Sigmoid colon (tissue), 7 donors: Measurements from ENCODE around the gene ATP6V1E1. TPM values are rescaled to one million over a fixed set of nuclear protein-coding genes. Genes with fewer than 3 reads are reported as not detected.
A peak's percentile ranks its signal among the peaks of the same experiment; 100 is the strongest.

Experiments
- DNase-seq: peaks from one replicate; pipeline ENCODE4 v3.0.0-alpha.2; 2019
- H3K27ac ChIP-seq, 4 donors: fragments of 200-600 bp; sonication (generic); one replicate each; pipeline ENCODE4 v1.5.1; 2016 to 2019; ENCODE audit warnings: mild to moderate bottlenecking in 1 of 4
- H3K27me3 ChIP-seq, 3 donors: fragments of 200-600 bp; sonication (generic); one replicate each; pipeline ENCODE4 v1.5.1; 2019; ENCODE audit warnings: mild to moderate bottlenecking in 1 of 3
- H3K36me3 ChIP-seq, 4 donors: fragments of 200-600 bp; sonication (generic); one replicate each; pipeline ENCODE4 v1.5.1; 2016 to 2019
- H3K4me1 ChIP-seq, 4 donors: fragments of 200-600 bp; sonication (generic); one replicate each; pipeline ENCODE4 v1.5.1; 2017 to 2019
- H3K4me3 ChIP-seq, 4 donors: fragments of 200-600 bp; sonication (generic); one replicate each; pipeline ENCODE4 v1.5.1; 2017 to 2019; ENCODE audit warnings: mild to moderate bottlenecking in 2 of 4, moderate library complexity in 1 of 4
- H3K9me3 ChIP-seq, 4 donors: fragments of 200-600 bp in 3 of 4; sonication (generic) in 3 of 4; one replicate each; pipeline versions ENCODE4 v1.5.1 to v1.6.1; 2013 to 2019
- EP300 ChIP-seq, 4 donors: sonication (generic); formaldehyde crosslinking; IDR thresholded peaks; one replicate each; pipeline ENCODE4 v1.6.1; 2017; ENCODE audit warnings: antibody characterized with exemption in 4 of 4
- POLR2A ChIP-seq, 2 donors: fragments of 450-650 bp; IDR thresholded peaks; one replicate each; pipeline ENCODE4 v1.6.1; 2016; ENCODE audit warnings: antibody characterized with exemption in 2 of 2, mild to moderate bottlenecking in 2 of 2, moderate library complexity in 2 of 2
- POLR2AphosphoS5 ChIP-seq, 4 donors: sonication (generic); formaldehyde crosslinking; IDR thresholded peaks; one replicate each; pipeline ENCODE4 v1.6.1; 2017; ENCODE audit warnings: antibody characterized with exemption in 4 of 4
- WGBS, 2 donors: extraction: QIAGEN DNeasy Blood & Tissue Kit; methylation state at CpG; one replicate each; pipeline ENCODE4 v1.1.7; 2013; 5-methylcytosine and 5-hydroxymethylcytosine counted together
- intact Hi-C: fragments of 100-400 bp; cut with DNase I; formaldehyde crosslinking; loops from one replicate; pipeline ENCODE4 v1.15.1; 2023
- polyA plus RNA-seq, 3 donors: library from polyadenylated mRNA; stranded (reverse); fragments of 200-250 nt; gene quantifications; one replicate each; pipeline ENCODE4 v1.2.3, GENCODE V29; 2013
- total RNA-seq, 4 donors: library from RNA; depleted of rRNA; stranded (reverse); fragments of >200 nt; gene quantifications; one replicate each; pipeline ENCODE4 v1.1.0, GENCODE V29; 2016
- TF ChIP-seq, protein P1 (sequence below), 4 experiments: fragments of 450-650 bp in 3 of 4; fragments of 200-600 bp in 1 of 4; IDR thresholded peaks; one replicate each; pipeline ENCODE4 v1.5.1; 2016 to 2019; ENCODE audit warnings: antibody characterized with exemption in 4 of 4, mild to moderate bottlenecking in 3 of 4, moderate library complexity in 2 of 4
- donor health status: healthy with polysubstance abuse.
- donor health status: Bipolar disorder and iron deficiency.
- donor health status: healthy.

Gene ATP6V1E1
- total and polyA plus RNA-seq, 7 donors = 119 to 218 (median 144) TPM

DNA sequence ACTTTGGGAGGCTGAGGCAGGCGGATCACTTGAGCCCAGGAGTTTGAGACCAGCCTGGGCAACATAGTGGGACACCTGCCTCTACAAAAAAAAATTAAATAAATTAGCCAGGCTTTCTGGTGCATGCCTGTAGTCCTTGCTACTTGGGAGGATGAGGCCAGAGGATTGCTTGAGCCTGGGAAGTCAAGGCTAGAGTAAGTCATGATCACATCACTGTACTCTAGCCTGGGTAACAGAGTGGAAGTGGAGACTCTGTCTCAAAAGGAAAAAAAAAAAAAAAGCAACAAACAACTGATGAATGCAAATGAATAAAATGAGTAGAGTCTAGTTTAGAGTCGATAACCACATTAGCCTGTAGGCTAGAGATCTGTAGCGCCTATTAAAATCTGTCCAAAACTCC, 6.1 kb upstream of the ATP6V1E1 start:
- intact Hi-C loops = loop anchor here (5.0 kb wide), 3 partner anchors 62 to 477 kb away; partner anchors contain the start of gene HDHD5
- TF ChIP-seq POLR2AphosphoS5 (IDR thresholded peaks at IDR 0.05) = no peak
- TF ChIP-seq, protein P1, sequence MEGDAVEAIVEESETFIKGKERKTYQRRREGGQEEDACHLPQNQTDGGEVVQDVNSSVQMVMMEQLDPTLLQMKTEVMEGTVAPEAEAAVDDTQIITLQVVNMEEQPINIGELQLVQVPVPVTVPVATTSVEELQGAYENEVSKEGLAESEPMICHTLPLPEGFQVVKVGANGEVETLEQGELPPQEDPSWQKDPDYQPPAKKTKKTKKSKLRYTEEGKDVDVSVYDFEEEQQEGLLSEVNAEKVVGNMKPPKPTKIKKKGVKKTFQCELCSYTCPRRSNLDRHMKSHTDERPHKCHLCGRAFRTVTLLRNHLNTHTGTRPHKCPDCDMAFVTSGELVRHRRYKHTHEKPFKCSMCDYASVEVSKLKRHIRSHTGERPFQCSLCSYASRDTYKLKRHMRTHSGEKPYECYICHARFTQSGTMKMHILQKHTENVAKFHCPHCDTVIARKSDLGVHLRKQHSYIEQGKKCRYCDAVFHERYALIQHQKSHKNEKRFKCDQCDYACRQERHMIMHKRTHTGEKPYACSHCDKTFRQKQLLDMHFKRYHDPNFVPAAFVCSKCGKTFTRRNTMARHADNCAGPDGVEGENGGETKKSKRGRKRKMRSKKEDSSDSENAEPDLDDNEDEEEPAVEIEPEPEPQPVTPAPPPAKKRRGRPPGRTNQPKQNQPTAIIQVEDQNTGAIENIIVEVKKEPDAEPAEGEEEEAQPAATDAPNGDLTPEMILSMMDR (IDR thresholded peaks at IDR 0.05) = no peak
- no peak for TF ChIP-seq POLR2A (IDR thresholded peaks at IDR 0.05)
- no peak for TF ChIP-seq EP300 (IDR thresholded peaks at IDR 0.05)
- 93 to 94% methylated on average over 3 of the region's 3 CpGs for WGBS, 2 donors

DNA sequence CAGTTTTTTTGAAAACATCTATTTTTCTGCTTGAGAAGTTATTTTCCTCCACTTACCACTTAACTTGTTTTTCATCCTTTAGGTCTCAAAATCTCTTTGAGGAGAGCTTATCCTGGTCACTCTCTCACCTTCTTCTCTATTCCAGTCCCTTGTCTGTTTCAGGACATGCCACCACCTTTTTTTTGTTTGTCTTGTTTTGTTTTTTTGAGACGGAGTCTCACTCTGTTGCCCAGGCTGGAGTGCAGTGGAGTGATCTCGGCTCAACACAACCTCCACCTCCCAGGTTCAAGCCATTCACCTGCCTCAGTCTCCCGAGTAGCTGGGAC, 5.4 kb upstream of the ATP6V1E1 start:
- WGBS, 2 donors = 93 to 94% methylated on average over 3 of the region's 3 CpGs
- Histone ChIP-seq H3K4me1 (peaks cover 0 to 15% (median 12%) of the 10 kb centered on the region in 4 donors), H3K9me3 (no peaks in the 10 kb centered on the region), H3K27ac (peak overlapping the region in 1 of 4 donors; percentile 31), H3K4me3 (no peak overlapping the region), H3K27me3 (no peaks in the 10 kb centered on the region), H3K36me3 (no peaks in the 10 kb centered on the region)
- DNase-seq = no peak
- intact Hi-C loops = no loop called here
- TF ChIP-seq EP300 (IDR thresholded peaks at IDR 0.05) (no peak), POLR2A (IDR thresholded peaks at IDR 0.05) (no peak), POLR2AphosphoS5 (IDR thresholded peaks at IDR 0.05) (no peak)
- TF ChIP-seq, protein P1 (IDR thresholded peaks at IDR 0.05) = no peak

More for the DNA sequence above, 6.1 kb upstream of the ATP6V1E1 start:
- no peak overlapping the region for H3K4me3 ChIP-seq
- H3K36me3 ChIP-seq = no peaks in the 10 kb centered on the region
- no peak overlapping the region for H3K27ac ChIP-seq
- no peaks in the 10 kb centered on the region for H3K9me3 ChIP-seq
- no peaks in the 10 kb centered on the region for H3K27me3 ChIP-seq
- DNase-seq = no peak
- peaks cover 0 to 17% (median 11%) of the 10 kb centered on the region in 4 donors for H3K4me1 ChIP-seq

DNA sequence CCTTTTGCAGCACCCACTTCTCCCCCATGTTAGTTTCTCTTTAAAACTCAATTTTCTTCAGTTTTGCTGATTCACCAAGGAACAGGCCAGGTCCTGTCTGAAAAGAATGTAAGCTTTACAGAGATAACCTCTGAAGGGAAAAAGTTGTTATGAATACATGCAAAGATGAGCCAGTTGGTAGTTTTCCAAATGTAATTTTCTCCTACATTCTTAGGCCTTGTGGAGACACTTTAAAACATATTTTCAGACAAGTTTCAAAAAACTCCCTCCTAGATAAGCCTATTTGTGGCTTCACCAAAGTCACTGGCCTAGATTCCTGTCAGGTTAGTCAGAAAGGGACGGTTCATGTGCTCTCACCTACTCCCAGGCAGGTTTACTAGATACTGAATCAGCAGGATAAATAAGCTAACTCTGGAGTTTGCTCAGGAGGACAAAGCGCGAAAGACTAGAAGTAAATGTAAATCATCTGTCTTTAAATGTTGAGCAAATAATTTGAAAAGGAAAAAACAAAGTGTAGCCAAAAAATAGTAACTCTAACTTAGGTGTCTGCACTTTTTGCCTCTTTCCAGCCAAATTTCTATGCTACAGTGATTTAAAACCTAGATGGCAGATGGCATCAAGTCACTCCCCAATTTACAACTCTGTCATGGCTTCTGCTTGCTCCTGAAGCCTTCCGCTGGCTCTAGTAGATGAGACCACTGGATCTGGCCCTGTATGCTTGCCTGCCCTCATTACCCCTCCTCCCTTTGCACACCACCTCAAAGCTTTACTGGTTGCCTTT, 4.9 kb upstream of the ATP6V1E1 start:
- DNase-seq = no peak
- Histone ChIP-seq H3K27ac (peak overlapping the region in 1 of 4 donors; percentile 31), H3K27me3 (no peaks in the 10 kb centered on the region), H3K9me3 (no peaks in the 10 kb centered on the region), H3K4me3 (no peak overlapping the region), H3K4me1 (peaks cover 0 to 14% (median 12%) of the 10 kb centered on the region in 4 donors), H3K36me3 (no peaks in the 10 kb centered on the region)
- WGBS, 2 donors = 79 to 88% methylated on average over 4 of the region's 4 CpGs
- TF ChIP-seq POLR2A (IDR thresholded peaks at IDR 0.05) (no peak), EP300 (IDR thresholded peaks at IDR 0.05) (no peak), POLR2AphosphoS5 (IDR thresholded peaks at IDR 0.05) (no peak)
- TF ChIP-seq, protein P1 (IDR thresholded peaks at IDR 0.05) = no peak
- intact Hi-C loops = no loop called here

DNA sequence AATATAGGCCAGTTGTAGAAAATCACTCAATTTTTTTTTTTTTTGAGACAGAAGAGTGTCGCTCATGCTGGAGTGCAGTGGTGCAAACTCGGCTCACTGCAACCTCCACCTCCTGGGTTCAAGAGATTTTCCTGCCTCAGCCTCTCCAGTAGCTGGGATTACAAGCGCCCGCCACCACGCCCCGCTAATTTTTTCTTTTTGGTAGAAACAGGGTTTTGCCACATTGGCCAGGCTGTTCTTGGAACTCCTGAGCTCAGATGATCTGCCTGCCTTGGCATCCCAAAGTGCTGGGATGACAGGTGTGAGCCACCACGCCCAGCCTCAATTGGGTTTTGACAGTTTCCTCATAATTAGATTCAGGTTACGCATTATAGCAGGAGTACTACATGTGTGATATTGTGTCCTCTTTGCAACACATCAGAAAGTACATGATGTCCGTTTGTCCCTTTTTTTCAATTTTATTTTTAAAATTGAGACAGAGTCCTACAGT, 2.6 kb upstream of the ATP6V1E1 start:
- intact Hi-C loops = no loop called here
- H3K4me1 ChIP-seq = peaks cover 0 to 23% (median 21%) of the 10 kb centered on the region in 4 donors
- H3K9me3 ChIP-seq = no peaks in the 10 kb centered on the region
- H3K36me3 ChIP-seq = no peaks in the 10 kb centered on the region
- no peak for TF ChIP-seq POLR2A (IDR thresholded peaks at IDR 0.05)
- TF ChIP-seq, protein P1 (IDR thresholded peaks at IDR 0.05) = no peak
- no peak for TF ChIP-seq EP300 (IDR thresholded peaks at IDR 0.05)
- TF ChIP-seq POLR2AphosphoS5 (IDR thresholded peaks at IDR 0.05) = no peak
- no peak overlapping the region for H3K27ac ChIP-seq
- WGBS, 2 donors = 74 to 88% methylated on average over 9 of the region's 9 CpGs
- H3K27me3 ChIP-seq = no peaks in the 10 kb centered on the region
- H3K4me3 ChIP-seq = no peak overlapping the region
- DNase-seq = no peak
